Measurements from ENCODE around the gene PDCD6IP. TPM values are rescaled to one million over a fixed set of nuclear protein-coding genes. Genes with fewer than 3 reads are reported as not detected.

The PDCD6IP gene, protein sequence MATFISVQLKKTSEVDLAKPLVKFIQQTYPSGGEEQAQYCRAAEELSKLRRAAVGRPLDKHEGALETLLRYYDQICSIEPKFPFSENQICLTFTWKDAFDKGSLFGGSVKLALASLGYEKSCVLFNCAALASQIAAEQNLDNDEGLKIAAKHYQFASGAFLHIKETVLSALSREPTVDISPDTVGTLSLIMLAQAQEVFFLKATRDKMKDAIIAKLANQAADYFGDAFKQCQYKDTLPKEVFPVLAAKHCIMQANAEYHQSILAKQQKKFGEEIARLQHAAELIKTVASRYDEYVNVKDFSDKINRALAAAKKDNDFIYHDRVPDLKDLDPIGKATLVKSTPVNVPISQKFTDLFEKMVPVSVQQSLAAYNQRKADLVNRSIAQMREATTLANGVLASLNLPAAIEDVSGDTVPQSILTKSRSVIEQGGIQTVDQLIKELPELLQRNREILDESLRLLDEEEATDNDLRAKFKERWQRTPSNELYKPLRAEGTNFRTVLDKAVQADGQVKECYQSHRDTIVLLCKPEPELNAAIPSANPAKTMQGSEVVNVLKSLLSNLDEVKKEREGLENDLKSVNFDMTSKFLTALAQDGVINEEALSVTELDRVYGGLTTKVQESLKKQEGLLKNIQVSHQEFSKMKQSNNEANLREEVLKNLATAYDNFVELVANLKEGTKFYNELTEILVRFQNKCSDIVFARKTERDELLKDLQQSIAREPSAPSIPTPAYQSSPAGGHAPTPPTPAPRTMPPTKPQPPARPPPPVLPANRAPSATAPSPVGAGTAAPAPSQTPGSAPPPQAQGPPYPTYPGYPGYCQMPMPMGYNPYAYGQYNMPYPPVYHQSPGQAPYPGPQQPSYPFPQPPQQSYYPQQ
- total RNA-seq, result 106 and 170 TPM in 2 replicates

DNA sequence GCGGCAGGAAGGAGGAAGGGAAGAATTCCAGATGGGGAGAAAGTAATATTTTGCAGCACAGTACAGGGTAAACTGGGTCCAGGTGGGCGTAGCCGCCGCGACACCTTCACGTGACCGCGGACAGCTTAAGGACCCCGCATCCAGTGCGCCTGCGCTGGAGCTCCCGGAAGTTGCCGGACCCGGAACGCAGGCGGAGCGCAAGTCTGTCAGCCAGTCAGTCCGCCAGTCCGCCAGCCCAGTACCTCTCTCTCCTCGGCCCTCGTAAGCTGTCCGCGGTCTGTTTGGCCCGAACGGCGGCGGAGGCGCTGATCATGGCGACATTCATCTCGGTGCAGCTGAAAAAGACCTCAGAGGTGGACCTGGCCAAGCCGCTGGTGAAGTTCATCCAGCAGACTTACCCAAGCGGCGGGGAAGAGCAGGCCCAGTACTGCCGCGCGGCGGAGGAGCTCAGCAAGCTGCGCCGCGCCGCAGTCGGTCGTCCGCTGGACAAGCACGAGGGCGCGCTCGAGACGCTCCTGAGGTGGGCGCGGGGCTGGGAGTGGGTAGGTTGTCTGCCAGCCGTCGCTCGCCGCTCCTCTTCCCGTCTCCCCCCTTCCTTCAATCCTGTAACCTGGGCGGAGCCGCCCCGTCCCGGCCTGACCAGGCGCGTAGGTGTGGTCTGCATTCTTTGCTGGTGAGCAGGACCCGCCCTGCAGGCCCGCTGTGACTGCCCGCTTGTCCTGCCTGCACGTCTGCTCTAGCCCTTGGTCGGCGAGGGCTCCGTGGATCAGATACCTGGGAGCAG lies at the start of gene PDCD6IP:
TSS of gene PDCD6IP (plus strand) at position 213 of the 784 bp plus-strand sequence. CDS start at position 312, 99 bp downstream.

Other genes starting within 250 kb of the PDCD6IP start
- 21.1 and 23.3 TPM in 2 replicates for gene CLASP2, start 80.4 kb upstream of the PDCD6IP start, total RNA-seq